K562 (cell line): Measurements from ENCODE around the gene SEMA6C. TPM values are rescaled to one million over a fixed set of nuclear protein-coding genes. Genes with fewer than 3 reads are reported as not detected.

Experiments used
- ATAC-seq: fragments of 200-7000 bp; cut with Tn5 transposase; 3 replicates; pipeline ENCODE4 v1.9.1; 2020; ENCODE audit warnings: moderate library complexity
- BruUV-seq: library from RNA; stranded (reverse); fragments of 400-500 nt; replicated peaks from 2 replicates; lab custom pipeline; 2021; lab: Mats Ljungman, UMichigan
- CTCF ChIA-PET: fragments of 300-600 bp; formaldehyde crosslinking; extraction: SDS; loops from one replicate; lab custom pipeline; 2021; ENCODE audit warnings: low intra/inter-chr PET ratio; lab: Yijun Ruan, JAX
- POLR2A ChIA-PET: fragments of 300-600, 350-650 bp; sonication (Branson Sonifier 250); formaldehyde crosslinking; extraction: SDS; loops from one replicate; lab custom pipeline; 2021; ENCODE audit warnings: antibody characterized with exemption, inconsistent platforms; lab: Yijun Ruan, JAX
- DNase-seq, 4 experiments: peaks; one replicate each; pipeline versions ENCODE4 v3.0.0 to v3.0.0-alpha.2; 2011 to 2018; ENCODE audit warnings: low spot score in 3 of 4, mixed read lengths in 3 of 4; ENCODE audit errors: extremely low read depth in 1 of 4
- FAIRE-seq: peaks from 2 replicates; lab custom pipeline; 2011; peaks lifted over from hg19 to GRCh38; lab: Jason Lieb, UNC
- H2AFZ ChIP-seq: 2 replicates; pipeline ENCODE4 v1.6.0; 2011; ENCODE audit warnings: low read depth, low read length, control low read depth, inconsistent platforms
- H3K27ac ChIP-seq: fragments of 200-600 bp; 3 replicates; pipeline ENCODE4 v1.8.0; 2011; ENCODE audit warnings: low read depth, mild to moderate bottlenecking, control low read depth, inconsistent platforms, low read length, moderate library complexity, mixed read lengths; ENCODE audit errors: extremely low read depth
- H3K27me3 ChIP-seq, 2 experiments: fragments of 300-600 bp in 1 of 2; 2 replicates in 1 of 2; 3 replicates in 1 of 2; pipeline versions ENCODE4 v1.6.0 to v1.8.0; 2011; ENCODE audit warnings: inconsistent platforms in 2 of 2, low read length in 2 of 2, mild to moderate bottlenecking in 1 of 2, mixed read lengths in 1 of 2, moderate library complexity in 1 of 2; ENCODE audit not compliant: control insufficient read depth in 2 of 2, insufficient read depth in 2 of 2
- H3K36me3 ChIP-seq: fragments of 300-600 bp; 3 replicates; pipeline ENCODE4 v1.8.0; 2011; ENCODE audit warnings: mild to moderate bottlenecking, low read length, inconsistent platforms; ENCODE audit not compliant: control insufficient read depth, insufficient read depth
- H3K4me1 ChIP-seq, 2 experiments: fragments of 200-600 bp in 1 of 2; replicated peaks in 1 of 2; 2 replicates in 1 of 2; 3 replicates in 1 of 2; pipeline versions ENCODE4 v1.5.1 to v1.8.0; 2011; ENCODE audit warnings: inconsistent platforms in 2 of 2, low read length in 2 of 2, mild to moderate bottlenecking in 1 of 2, mixed read lengths in 1 of 2, moderate library complexity in 1 of 2; ENCODE audit not compliant: control insufficient read depth in 2 of 2, insufficient read depth in 2 of 2
- H3K4me2 ChIP-seq: 2 replicates; pipeline ENCODE4 v1.6.1; 2011; ENCODE audit warnings: low read length, control low read depth, inconsistent platforms, mixed read lengths; ENCODE audit not compliant: insufficient read depth
- H3K4me3 ChIP-seq: fragments of 200-600 bp; sonication (generic), shearing (Covaris generic); 2 replicates; pipeline ENCODE4 v1.5.1; 2016; ENCODE audit warnings: control low read depth, inconsistent platforms
- H3K79me2 ChIP-seq: fragments of 200-600 bp; 3 replicates; pipeline ENCODE4 v1.8.0; 2011; ENCODE audit warnings: low read length, inconsistent platforms; ENCODE audit not compliant: control insufficient read depth, insufficient read depth
- H3K9ac ChIP-seq, 2 experiments: 2 replicates each; pipeline versions ENCODE4 v1.6.0 to v1.6.1; 2011; ENCODE audit warnings: low read depth in 2 of 2, low read length in 2 of 2, control low read depth in 1 of 2, inconsistent platforms in 1 of 2, mild to moderate bottlenecking in 1 of 2, mixed read lengths in 1 of 2; ENCODE audit not compliant: insufficient read depth in 1 of 2
- H3K9me1 ChIP-seq: one replicate; pipeline ENCODE4 v1.6.0; 2011; ENCODE audit warnings: inconsistent platforms, mild to moderate bottlenecking, low read length, moderate library complexity; ENCODE audit not compliant: control insufficient read depth, insufficient read depth
- H3K9me3 ChIP-seq: replicated peaks from 2 replicates; pipeline ENCODE4 v1.5.1; 2011; ENCODE audit warnings: low read depth, low read length, inconsistent platforms; ENCODE audit not compliant: control insufficient read depth, insufficient read depth
- H4K20me1 ChIP-seq: replicated peaks from 2 replicates; pipeline ENCODE4 v1.6.1; 2011; ENCODE audit warnings: low read length, inconsistent platforms, mixed read lengths; ENCODE audit not compliant: control insufficient read depth, insufficient read depth
- KLF1 ChIP-seq: fragments of 450-650 bp; IDR thresholded peaks from 2 replicates; pipeline ENCODE4 v1.6.1; 2016; ENCODE audit warnings: missing genetic modification characterization, missing compliant biosample characterization
- MEIS2 ChIP-seq: fragments of 450-650 bp; IDR thresholded peaks from 2 replicates; pipeline ENCODE4 v1.6.1; 2014; ENCODE audit warnings: mild to moderate bottlenecking; ENCODE audit not compliant: partially characterized antibody
- NFIC ChIP-seq: fragments of 450-650 bp; IDR thresholded peaks from 2 replicates; pipeline ENCODE4 v1.6.1; 2017; ENCODE audit warnings: mild to moderate bottlenecking, inconsistent platforms
- WGBS: fragments of 100-300 bp; shearing (Covaris generic); methylation state at CpG from one replicate; pipeline ENCODE4 v1.1.6; 2016; ENCODE audit warnings: low coverage, mixed read lengths; ENCODE audit not compliant: insufficient coverage; ENCODE audit errors: missing lambda C conversion rate; 5-methylcytosine and 5-hydroxymethylcytosine counted together
- in situ Hi-C: fragments of 300-500 bp; cut with MboI; formaldehyde crosslinking; loops from 4 replicates; pipeline ENCODE4 v1.15.0; 2018; ENCODE audit warnings: inconsistent platforms, mixed read lengths
- intact Hi-C: fragments of 100-400 bp; cut with micrococcal nuclease; formaldehyde crosslinking; loops from 2 replicates; pipeline ENCODE4 v1.14.2; 2022
- polyA plus RNA-seq, 8 experiments: library from polyadenylated mRNA; depleted of rRNA in 4 of 8; stranded (reverse) in 5 of 8; unstranded in 3 of 8; fragments of >200 nt; fragmentation: Nextera tagmentation in 2 of 8; fragmentation: Illumina TruSeq in 1 of 8; extraction: Ambion mirVana in 2 of 8; extraction: Trizol in 1 of 8; gene quantifications; 2 replicates each; pipeline versions ENCODE4 v1.2.1 to v1.2.3, GENCODE V29; 2011 to 2014; ENCODE audit warnings: inconsistent platforms in 1 of 8, missing spikeins in 1 of 8
- total RNA-seq, 7 experiments: library from RNA; depleted of rRNA in 6 of 7; stranded (reverse); fragments of >200 nt in 6 of 7; fragmentation: Illumina TruSeq in 2 of 7; extraction: Trizol in 2 of 7; gene quantifications; 2 replicates each; pipeline versions ENCODE4 v1.2.1 to v1.2.3, GENCODE V29; 2011 to 2021; ENCODE audit warnings: low replicate concordance in 1 of 7
- TF ChIP-seq, protein P1 (sequence below): fragments of 250-450 bp; sonication (Bioruptor Pico); IDR thresholded peaks from 2 replicates; pipeline ENCODE4 v1.8.0; 2021; ENCODE audit warnings: moderate library complexity, mild to moderate bottlenecking, inconsistent platforms
- TF ChIP-seq, protein P2 (sequence below): fragments of 250-450 bp; sonication (Bioruptor Pico); IDR thresholded peaks from 2 replicates; pipeline ENCODE4 v1.9.0; 2021; ENCODE audit warnings: mild to moderate bottlenecking, inconsistent platforms
- TF ChIP-seq, protein P3 (sequence below): sonication (generic); formaldehyde crosslinking; IDR thresholded peaks from 2 replicates; pipeline ENCODE4 v1.8.1; 2023; ENCODE audit warnings: mild to moderate bottlenecking, missing genetic modification reagents

SEMA6C gene
- total and polyA plus RNA-seq, 9 of the 15 experiments (the other 6 are each of a cell fraction or from before 2014, with no cell fraction given), result 0.03 to 4.6 (median 0.95) TPM

DNA sequence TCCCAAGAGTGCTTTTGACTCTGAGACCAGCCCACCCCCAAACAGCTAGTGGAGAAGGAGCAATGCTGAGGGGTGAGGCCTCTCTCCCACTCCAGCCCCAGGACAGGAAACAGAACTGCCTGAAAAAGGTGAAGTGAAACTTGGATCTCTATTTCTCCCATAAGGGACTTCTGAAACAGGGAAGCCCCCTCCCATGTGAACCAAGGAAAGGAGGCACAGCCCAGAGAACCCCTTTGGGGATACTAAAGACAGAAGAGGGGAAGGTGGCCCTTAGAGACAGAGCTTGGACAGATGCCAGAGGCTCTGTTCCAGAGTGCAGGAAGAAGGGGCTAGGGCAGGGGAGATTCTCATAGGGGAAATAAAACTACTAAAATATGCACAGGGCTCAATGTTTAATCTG is 12.9 kb upstream of the SEMA6C start:
- Histone ChIP-seq H4K20me1 (no peaks in the 10 kb centered on the region; the same call in 1 of the 2 replicates), H3K4me1 (peaks cover 11 to 14% of the 10 kb centered on the region in 2 experiments; a peak in 4 of 5 replicates), H3K9me1 (no peaks in the 10 kb centered on the region), H3K4me2 (no peak overlapping the region), H3K27me3 (no peaks in the 10 kb centered on the region), H3K9me3 (no peaks in the 10 kb centered on the region; the same call in 1 of the 2 replicates), H3K27ac (no peak overlapping the region; the same call in 2 of the 3 replicates), H3K36me3 (peaks cover 27% of the 10 kb centered on the region; the same call in 2 of the 3 replicates)
- ATAC-seq (no peak), DNase-seq (no peak)
- in situ Hi-C loops, result loop anchor here (5.0 kb wide), 2 partner anchors 67 to 142 kb away; no protein-coding TSS in a partner anchor
- TF ChIP-seq, protein P1, sequence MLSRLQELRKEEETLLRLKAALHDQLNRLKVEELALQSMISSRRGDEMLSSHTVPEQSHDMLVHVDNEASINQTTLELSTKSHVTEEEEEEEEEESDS, result no peak
- TF ChIP-seq NFIC, result peak; percentile 56
- TF ChIP-seq MEIS2, result no peak
- TF ChIP-seq, all 486 proteins: peak for 1
- intact Hi-C loops, result no loop called here
- no TSS peak for BruUV-seq
- Histone ChIP-seq H3K4me3 (no peak overlapping the region), H3K9ac (no peak overlapping the region; a peak in 1 of 4 replicates), H2AFZ (no peak overlapping the region), H3K79me2 (peaks cover 4% of the 10 kb centered on the region; the same call in 1 of the 3 replicates)
- CTCF ChIA-PET, result no interaction called here
- POLR2A ChIA-PET, result interaction anchor here (1.7 kb wide), 1 partner anchor 135 kb away, joined by 5 read pairs; no protein-coding TSS in a partner anchor
- FAIRE-seq, result no peak

DNA sequence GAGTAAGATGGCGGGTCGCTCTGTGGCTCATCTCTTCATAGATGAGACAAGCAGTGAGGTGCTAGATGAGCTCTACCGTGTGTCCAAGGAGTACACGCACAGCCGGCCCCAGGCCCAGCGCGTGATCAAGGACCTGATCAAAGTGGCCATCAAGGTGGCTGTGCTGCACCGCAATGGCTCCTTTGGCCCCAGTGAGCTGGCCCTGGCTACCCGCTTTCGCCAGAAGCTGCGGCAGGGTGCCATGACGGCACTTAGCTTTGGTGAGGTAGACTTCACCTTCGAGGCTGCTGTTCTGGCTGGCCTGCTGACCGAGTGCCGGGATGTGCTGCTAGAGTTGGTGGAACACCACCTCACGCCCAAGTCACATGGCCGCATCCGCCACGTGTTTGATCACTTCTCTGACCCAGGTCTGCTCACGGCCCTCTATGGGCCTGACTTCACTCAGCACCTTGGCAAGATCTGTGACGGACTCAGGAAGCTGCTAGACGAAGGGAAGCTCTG is 12.4 kb upstream of the SEMA6C start:
- H3K9me1 ChIP-seq, result no peaks in the 10 kb centered on the region
- FAIRE-seq, result no peak
- DNase-seq, result no peak
- ChIA-PET POLR2A (interaction anchor here (1.7 kb wide), 1 partner anchor 134 kb away, joined by 5 read pairs; no protein-coding TSS in a partner anchor), CTCF (no interaction called here)
- no peak overlapping the region for H2AFZ ChIP-seq
- peak overlapping the region in 1 of 2 experiments; percentile 37; a peak in 2 of 4 replicates for H3K9ac ChIP-seq
- intact Hi-C loops, result no loop called here
- no peak overlapping the region for H3K27ac ChIP-seq
- H3K4me1 ChIP-seq, result peaks cover 8 to 14% of the 10 kb centered on the region in 2 experiments; a peak in 4 of 5 replicates
- no peaks in the 10 kb centered on the region for H3K27me3 ChIP-seq
- no peaks in the 10 kb centered on the region for H3K79me2 ChIP-seq
- H3K4me2 ChIP-seq, result no peak overlapping the region
- no peaks in the 10 kb centered on the region; the same call in 1 of the 2 replicates for H3K9me3 ChIP-seq
- 85% methylated on average over 22 of the region's 22 CpGs for WGBS
- BruUV-seq, result no TSS peak
- H3K36me3 ChIP-seq, result peaks cover 27% of the 10 kb centered on the region; the same call in 2 of the 3 replicates
- no peak for ATAC-seq
- in situ Hi-C loops, result loop anchor here (5.0 kb wide), 2 partner anchors 66 to 142 kb away; no protein-coding TSS in a partner anchor
- no peak overlapping the region for H3K4me3 ChIP-seq
- no peaks in the 10 kb centered on the region; the same call in 1 of the 2 replicates for H4K20me1 ChIP-seq
- TF ChIP-seq, protein P2, sequence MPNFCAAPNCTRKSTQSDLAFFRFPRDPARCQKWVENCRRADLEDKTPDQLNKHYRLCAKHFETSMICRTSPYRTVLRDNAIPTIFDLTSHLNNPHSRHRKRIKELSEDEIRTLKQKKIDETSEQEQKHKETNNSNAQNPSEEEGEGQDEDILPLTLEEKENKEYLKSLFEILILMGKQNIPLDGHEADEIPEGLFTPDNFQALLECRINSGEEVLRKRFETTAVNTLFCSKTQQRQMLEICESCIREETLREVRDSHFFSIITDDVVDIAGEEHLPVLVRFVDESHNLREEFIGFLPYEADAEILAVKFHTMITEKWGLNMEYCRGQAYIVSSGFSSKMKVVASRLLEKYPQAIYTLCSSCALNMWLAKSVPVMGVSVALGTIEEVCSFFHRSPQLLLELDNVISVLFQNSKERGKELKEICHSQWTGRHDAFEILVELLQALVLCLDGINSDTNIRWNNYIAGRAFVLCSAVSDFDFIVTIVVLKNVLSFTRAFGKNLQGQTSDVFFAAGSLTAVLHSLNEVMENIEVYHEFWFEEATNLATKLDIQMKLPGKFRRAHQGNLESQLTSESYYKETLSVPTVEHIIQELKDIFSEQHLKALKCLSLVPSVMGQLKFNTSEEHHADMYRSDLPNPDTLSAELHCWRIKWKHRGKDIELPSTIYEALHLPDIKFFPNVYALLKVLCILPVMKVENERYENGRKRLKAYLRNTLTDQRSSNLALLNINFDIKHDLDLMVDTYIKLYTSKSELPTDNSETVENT (CRISPR knock-in tag), result no peak
- no peak for TF ChIP-seq KLF1 (tag)
- TF ChIP-seq, protein P3, sequence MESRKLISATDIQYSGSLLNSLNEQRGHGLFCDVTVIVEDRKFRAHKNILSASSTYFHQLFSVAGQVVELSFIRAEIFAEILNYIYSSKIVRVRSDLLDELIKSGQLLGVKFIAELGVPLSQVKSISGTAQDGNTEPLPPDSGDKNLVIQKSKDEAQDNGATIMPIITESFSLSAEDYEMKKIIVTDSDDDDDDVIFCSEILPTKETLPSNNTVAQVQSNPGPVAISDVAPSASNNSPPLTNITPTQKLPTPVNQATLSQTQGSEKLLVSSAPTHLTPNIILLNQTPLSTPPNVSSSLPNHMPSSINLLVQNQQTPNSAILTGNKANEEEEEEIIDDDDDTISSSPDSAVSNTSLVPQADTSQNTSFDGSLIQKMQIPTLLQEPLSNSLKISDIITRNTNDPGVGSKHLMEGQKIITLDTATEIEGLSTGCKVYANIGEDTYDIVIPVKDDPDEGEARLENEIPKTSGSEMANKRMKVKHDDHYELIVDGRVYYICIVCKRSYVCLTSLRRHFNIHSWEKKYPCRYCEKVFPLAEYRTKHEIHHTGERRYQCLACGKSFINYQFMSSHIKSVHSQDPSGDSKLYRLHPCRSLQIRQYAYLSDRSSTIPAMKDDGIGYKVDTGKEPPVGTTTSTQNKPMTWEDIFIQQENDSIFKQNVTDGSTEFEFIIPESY (CRISPR knock-in tag), result peak; percentile 40; the same call in 1 of the 2 replicates
